Stimulated activated memory B cell treated with anti-CD40 and anti-IgM and Interleukin-4, amounts not matched to agents 10 μg/mL and 1 μg/mL and 100 μg/mL, for 72 hours (primary cell): ENCODE measurements around the gene RNF115.
"Not testable (repeated sequence)": the region's sequence is repeated elsewhere in the genome, so short reads cannot be mapped to it uniquely, and the experiment has no call there.

Experiments used
- ATAC-seq: fragments of 150-1000 bp; cut with Tn5 transposase; 2 replicates; pipeline ENCODE4 v1.10.0; 2021
- H3K27ac Mint-ChIP-seq: one replicate; pipeline ENCODE4 v1.8.0; 2022; ENCODE audit warnings: mild to moderate bottlenecking, mixed read lengths
- H3K27me3 Mint-ChIP-seq: one replicate; pipeline ENCODE4 v1.8.0; 2022; ENCODE audit warnings: mixed read lengths
- H3K36me3 Mint-ChIP-seq: one replicate; pipeline ENCODE4 v1.8.0; 2022; ENCODE audit warnings: mixed read lengths
- H3K4me1 Mint-ChIP-seq: one replicate; pipeline ENCODE4 v1.8.0; 2022; ENCODE audit warnings: mixed read lengths
- H3K4me3 Mint-ChIP-seq: one replicate; pipeline ENCODE4 v1.8.0; 2022; ENCODE audit warnings: mild to moderate bottlenecking, moderate library complexity, mixed read lengths
- H3K9me3 Mint-ChIP-seq: one replicate; pipeline ENCODE4 v1.8.0; 2022; ENCODE audit warnings: mixed read lengths

Gene RNF115

DNA sequence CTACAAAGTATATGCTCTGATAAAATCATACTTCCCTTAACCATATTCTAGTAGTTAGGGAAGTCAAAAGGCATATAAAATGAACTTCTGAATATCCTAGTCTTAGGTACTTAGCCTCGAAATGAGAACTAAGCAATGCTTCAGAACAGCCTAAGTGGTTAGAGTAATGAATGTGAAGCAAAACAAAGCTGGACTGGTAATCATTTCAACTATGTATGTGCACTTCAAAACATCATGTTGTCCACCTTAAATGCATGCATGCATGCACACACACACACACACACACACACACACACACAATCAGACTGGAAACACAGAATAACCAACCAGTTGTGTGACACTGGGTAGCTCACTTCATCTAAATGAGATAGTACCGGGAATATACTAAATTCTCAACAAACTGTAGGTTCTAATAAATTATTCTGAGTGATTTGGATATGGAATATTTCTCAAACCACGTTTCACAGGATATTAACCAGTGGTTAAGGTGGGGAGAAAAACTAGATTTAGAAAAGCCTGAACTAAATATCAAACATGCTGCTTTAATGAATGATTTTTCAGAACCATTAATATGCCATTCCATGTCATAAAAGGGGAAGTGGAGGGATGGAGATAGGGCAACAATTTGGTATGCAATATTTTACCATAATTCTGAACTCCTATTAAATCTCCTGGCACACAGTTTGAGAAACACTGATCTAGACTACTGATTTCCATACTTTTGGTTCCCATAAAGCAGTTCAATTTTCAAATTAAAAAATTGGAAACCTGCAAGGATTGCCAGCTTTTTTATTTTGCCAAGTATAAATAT is 19.5 kb downstream of the RNF115 start:
- no peak for ATAC-seq
- Mint-ChIP-seq H3K4me1 (peaks cover 44% of the 10 kb centered on the region), H3K27ac (no peak overlapping the region), H3K9me3 (no peaks in the 10 kb centered on the region), H3K27me3 (no peaks in the 10 kb centered on the region), H3K4me3 (no peak overlapping the region), H3K36me3 (peaks cover 28% of the 10 kb centered on the region)

GRCh38 chr1:145799806-145800205 is 24.1 kb downstream of the RNF115 start:
- ATAC-seq: no peak
- Mint-ChIP-seq H3K9me3 (peaks cover 13% of the 10 kb centered on the region), H3K27ac (no peak overlapping the region), H3K27me3 (no peaks in the 10 kb centered on the region), H3K4me1 (peaks cover 31% of the 10 kb centered on the region), H3K4me3 (no peak overlapping the region), H3K36me3 (peaks cover 59% of the 10 kb centered on the region)

DNA sequence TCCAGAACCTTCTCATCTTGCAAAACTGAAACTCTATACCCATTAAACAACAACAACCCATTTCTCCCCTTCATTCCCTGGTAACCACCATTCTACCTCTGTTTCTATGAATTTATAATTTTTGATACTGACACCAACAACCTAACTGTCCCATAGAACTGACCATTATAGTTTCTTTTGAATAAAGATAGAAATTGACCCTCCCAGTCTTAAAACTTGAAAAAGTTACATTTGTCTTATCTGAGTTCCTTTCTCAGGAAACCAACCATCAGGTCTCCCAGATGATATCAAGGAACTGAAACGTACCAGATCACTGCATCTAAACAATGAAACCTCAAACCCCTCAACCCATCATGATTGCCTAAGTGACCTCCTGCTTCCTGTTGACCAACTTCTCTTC is 27.1 kb downstream of the RNF115 start:
- no peak overlapping the region for H3K4me3 Mint-ChIP-seq
- H3K27me3 Mint-ChIP-seq: no peaks in the 10 kb centered on the region
- H3K4me1 Mint-ChIP-seq: peaks cover 19% of the 10 kb centered on the region

GRCh38 chr1:145795257-145795881 is 28.5 kb downstream of the RNF115 start:
- peaks cover 13% of the 10 kb centered on the region for H3K9me3 Mint-ChIP-seq
- H3K36me3 Mint-ChIP-seq: peaks cover 63% of the 10 kb centered on the region
- no peak overlapping the region for H3K27ac Mint-ChIP-seq

More for the DNA sequence above, 27.1 kb downstream of the RNF115 start:
- Mint-ChIP-seq H3K36me3 (peaks cover 72% of the 10 kb centered on the region), H3K9me3 (peaks cover 13% of the 10 kb centered on the region), H3K27ac (no peak overlapping the region)
- no peak for ATAC-seq

GRCh38 chr1:145792484-145792883 is 31.4 kb downstream of the RNF115 start:
- H3K27ac Mint-ChIP-seq: no peak overlapping the region
- no peak for ATAC-seq

More at GRCh38 chr1:145795257-145795881, 28.5 kb downstream of the RNF115 start:
- H3K27me3 Mint-ChIP-seq: no peaks in the 10 kb centered on the region
- no peak overlapping the region for H3K4me3 Mint-ChIP-seq
- ATAC-seq: no peak
- peaks cover 12% of the 10 kb centered on the region for H3K4me1 Mint-ChIP-seq

GRCh38 chr1:145791860-145792259 is 32.0 kb downstream of the RNF115 start:
- not testable (repeated sequence) for H3K4me1 Mint-ChIP-seq, H3K27ac Mint-ChIP-seq, H3K9me3 Mint-ChIP-seq, H3K27me3 Mint-ChIP-seq, H3K4me3 Mint-ChIP-seq, ATAC-seq
- H3K36me3 Mint-ChIP-seq: peaks cover 42% of the 10 kb centered on the region

More at GRCh38 chr1:145792484-145792883, 31.4 kb downstream of the RNF115 start:
- Mint-ChIP-seq H3K27me3 (no peaks in the 10 kb centered on the region), H3K4me3 (no peak overlapping the region), H3K36me3 (peaks cover 49% of the 10 kb centered on the region), H3K4me1 (peaks cover 6% of the 10 kb centered on the region), H3K9me3 (peaks cover 11% of the 10 kb centered on the region)

DNA sequence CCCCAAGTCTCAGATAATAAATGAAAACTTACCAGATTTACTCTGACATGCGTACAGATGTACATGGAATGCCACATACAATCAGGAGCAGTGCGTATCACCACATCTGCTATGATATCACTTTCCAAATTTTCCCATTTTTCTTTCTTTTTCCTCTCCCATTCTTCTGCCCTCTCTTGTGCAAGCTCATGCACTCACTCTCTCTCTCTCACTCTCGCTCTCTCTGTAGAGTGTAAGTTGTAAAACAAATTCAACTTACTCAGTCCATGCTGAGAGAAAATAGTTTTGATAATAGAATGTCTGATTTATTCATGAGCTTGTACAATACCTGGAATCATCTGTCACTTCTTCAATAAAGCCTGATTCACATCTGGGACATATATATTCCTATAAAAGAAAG is 35.3 kb downstream of the RNF115 start:
- H3K36me3 Mint-ChIP-seq: peaks cover 30% of the 10 kb centered on the region
- no peak for ATAC-seq
- H3K9me3 Mint-ChIP-seq: no peaks in the 10 kb centered on the region
- peaks cover 13% of the 10 kb centered on the region for H3K4me1 Mint-ChIP-seq
- no peaks in the 10 kb centered on the region for H3K27me3 Mint-ChIP-seq
- H3K4me3 Mint-ChIP-seq: no peak overlapping the region
- H3K27ac Mint-ChIP-seq: no peak overlapping the region

GRCh38 chr1:145786271-145786670 is 37.6 kb downstream of the RNF115 start:
- Mint-ChIP-seq H3K27me3 (no peaks in the 10 kb centered on the region), H3K4me3 (no peak overlapping the region), H3K9me3 (no peaks in the 10 kb centered on the region), H3K36me3 (peaks cover 31% of the 10 kb centered on the region), H3K27ac (no peak overlapping the region), H3K4me1 (peaks cover 9% of the 10 kb centered on the region)
- no peak for ATAC-seq

GRCh38 chr1:145785547-145785946 is 38.3 kb downstream of the RNF115 start:
- Mint-ChIP-seq H3K27ac (no peak overlapping the region), H3K36me3 (peaks cover 37% of the 10 kb centered on the region), H3K4me3 (no peak overlapping the region), H3K4me1 (peaks cover 9% of the 10 kb centered on the region), H3K27me3 (no peaks in the 10 kb centered on the region), H3K9me3 (no peaks in the 10 kb centered on the region)
- ATAC-seq: no peak

- no peak overlapping the region for H3K4me3 Mint-ChIP-seq
- H3K27me3 Mint-ChIP-seq: no peaks in the 10 kb centered on the region
- peaks cover 37% of the 10 kb centered on the region for H3K36me3 Mint-ChIP-seq
- peaks cover 9% of the 10 kb centered on the region for H3K4me1 Mint-ChIP-seq
- no peak for ATAC-seq
- H3K27ac Mint-ChIP-seq: no peak overlapping the region
- H3K9me3 Mint-ChIP-seq: no peaks in the 10 kb centered on the region
Observed at GRCh38 chr1:145784409-145784808, 39.5 kb downstream of the RNF115 start.

- H3K27ac Mint-ChIP-seq: no peak overlapping the region
- peaks cover 27% of the 10 kb centered on the region for H3K36me3 Mint-ChIP-seq
- no peak for ATAC-seq
- H3K9me3 Mint-ChIP-seq: no peaks in the 10 kb centered on the region
- peaks cover 9% of the 10 kb centered on the region for H3K4me1 Mint-ChIP-seq
- no peak overlapping the region for H3K4me3 Mint-ChIP-seq
- no peaks in the 10 kb centered on the region for H3K27me3 Mint-ChIP-seq
Observed at GRCh38 chr1:145782272-145783099, 41.4 kb downstream of the RNF115 start.

DNA sequence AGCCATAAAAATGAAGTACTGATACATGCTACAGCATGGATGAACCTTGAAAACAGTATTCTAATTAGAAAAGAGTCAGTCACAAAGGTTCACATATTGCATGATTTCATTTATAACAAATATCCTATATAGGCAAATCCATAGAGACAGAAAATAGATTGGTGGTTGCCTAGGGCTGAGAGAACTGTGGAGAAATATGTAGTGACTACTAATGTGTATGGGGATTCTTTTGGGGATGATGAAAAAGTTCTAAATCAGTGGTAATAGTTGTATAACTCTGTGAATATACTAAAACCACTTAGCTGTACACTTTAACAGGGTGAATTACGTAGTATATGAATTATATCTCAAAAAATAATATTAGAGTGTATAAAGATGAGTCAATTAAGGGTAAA is 45.8 kb downstream of the RNF115 start:
- H3K36me3 Mint-ChIP-seq: peaks cover 35% of the 10 kb centered on the region
- no peak overlapping the region for H3K4me3 Mint-ChIP-seq

GRCh38 chr1:145777357-145778145 is 46.3 kb downstream of the RNF115 start:
- Mint-ChIP-seq H3K27me3 (no peaks in the 10 kb centered on the region), H3K4me1 (no peaks in the 10 kb centered on the region), H3K36me3 (peaks cover 39% of the 10 kb centered on the region), H3K4me3 (no peak overlapping the region), H3K27ac (no peak overlapping the region), H3K9me3 (no peaks in the 10 kb centered on the region)
- no peak for ATAC-seq

More for the DNA sequence above, 45.8 kb downstream of the RNF115 start:
- Mint-ChIP-seq H3K4me1 (no peaks in the 10 kb centered on the region), H3K9me3 (no peaks in the 10 kb centered on the region), H3K27ac (no peak overlapping the region), H3K27me3 (no peaks in the 10 kb centered on the region)
- no peak for ATAC-seq

GRCh38 chr1:145773423-145773822 is 50.5 kb downstream of the RNF115 start:
- H3K4me3 Mint-ChIP-seq: no peak overlapping the region
- no peaks in the 10 kb centered on the region for H3K27me3 Mint-ChIP-seq
- peak overlapping the region; percentile 71 for H3K27ac Mint-ChIP-seq
- no peaks in the 10 kb centered on the region for H3K4me1 Mint-ChIP-seq
- ATAC-seq: no peak
- H3K36me3 Mint-ChIP-seq: peaks cover 51% of the 10 kb centered on the region
- H3K9me3 Mint-ChIP-seq: no peaks in the 10 kb centered on the region

DNA sequence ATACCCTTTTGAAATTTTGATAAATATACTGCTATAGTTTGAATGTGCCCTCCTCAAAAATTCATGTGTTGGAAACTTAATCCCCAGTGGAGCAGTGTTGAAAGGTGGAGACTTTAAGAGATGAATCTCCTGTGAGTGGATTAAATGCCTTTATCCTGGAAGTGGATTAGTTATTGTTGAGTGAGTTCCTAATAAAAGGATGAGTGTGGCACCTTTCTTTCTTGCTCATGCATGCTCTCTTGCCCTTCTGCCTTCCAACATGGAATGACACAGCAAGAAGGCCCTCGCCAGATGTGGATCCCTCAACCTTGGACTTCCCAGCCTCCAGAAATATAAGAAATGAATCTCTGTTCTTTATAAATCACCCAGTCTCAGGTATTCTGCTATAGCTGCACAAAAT is 52.8 kb downstream of the RNF115 start:
- H3K27me3 Mint-ChIP-seq: no peaks in the 10 kb centered on the region

More for the DNA sequence above, 52.8 kb downstream of the RNF115 start:
- Mint-ChIP-seq H3K27ac (no peak overlapping the region), H3K4me3 (no peak overlapping the region), H3K9me3 (no peaks in the 10 kb centered on the region), H3K4me1 (no peaks in the 10 kb centered on the region), H3K36me3 (peaks cover 55% of the 10 kb centered on the region)
- no peak for ATAC-seq
